Common myeloid progenitor, CD34-positive (primary cell): ENCODE results near the gene CDC42BPG.

Experiments used
- CTCF ChIA-PET: fragments of 350-600 bp; sonication (Branson Sonifier 250); formaldehyde crosslinking; loops from one replicate; lab custom pipeline; 2021; ENCODE audit warnings: antibody characterized with exemption; lab: Charles Lee
- POLR2A ChIA-PET: fragments of 350-600 bp; sonication (Branson Sonifier 250); formaldehyde crosslinking; loops from one replicate; lab custom pipeline; 2021; ENCODE audit warnings: antibody characterized with exemption; lab: Charles Lee
- DNase-seq, 3 donors: peaks; one replicate each; pipeline versions ENCODE4 v3.0.0 to v3.0.0-alpha.2; 2013
- H3K27ac ChIP-seq, 2 experiments: 1 replicate in 1 of 2; 2 replicates in 1 of 2; pipeline ENCODE4 v1.7.0; 2013; ENCODE audit warnings: inconsistent platforms in 2 of 2, low read length in 2 of 2, mild to moderate bottlenecking in 2 of 2, low read depth in 1 of 2, moderate library complexity in 1 of 2; ENCODE audit not compliant: severe bottlenecking in 2 of 2, insufficient read depth in 1 of 2, poor library complexity in 1 of 2
- H3K27me3 ChIP-seq, 5 experiments: replicated peaks in 2 of 5; 1 replicate in 3 of 5; 2 replicates in 2 of 5; pipeline versions ENCODE4 v1.6.1 to v1.7.0; 2013; ENCODE audit warnings: low read length in 4 of 5, mild to moderate bottlenecking in 2 of 5, moderate library complexity in 2 of 5, inconsistent platforms in 1 of 5; ENCODE audit not compliant: insufficient read depth in 5 of 5, control insufficient read depth in 4 of 5
- H3K36me3 ChIP-seq, 4 experiments: 1 replicate in 2 of 4; 2 replicates in 2 of 4; pipeline versions ENCODE4 v1.6.1 to v1.7.0; 2013; ENCODE audit warnings: low read length in 3 of 4, control low read depth in 1 of 4, mild to moderate bottlenecking in 1 of 4; ENCODE audit not compliant: control insufficient read depth in 4 of 4, insufficient read depth in 4 of 4
- H3K4me1 ChIP-seq, 4 experiments: 1 replicate in 3 of 4; 2 replicates in 1 of 4; pipeline versions ENCODE4 v1.6.1 to v1.7.1; 2013; ENCODE audit warnings: low read length in 3 of 4, mild to moderate bottlenecking in 3 of 4, control low read depth in 1 of 4, inconsistent platforms in 1 of 4, moderate library complexity in 1 of 4; ENCODE audit not compliant: control insufficient read depth in 4 of 4, insufficient read depth in 4 of 4; ENCODE audit errors: control extremely low read depth in 1 of 4
- H3K4me3 ChIP-seq, 7 experiments: 1 replicate in 4 of 7; 2 replicates in 3 of 7; pipeline versions ENCODE4 v1.5.1 to v1.7.0; 2013; ENCODE audit warnings: mild to moderate bottlenecking in 7 of 7, low read length in 6 of 7, moderate library complexity in 6 of 7, inconsistent platforms in 2 of 7, low read depth in 2 of 7, control low read depth in 1 of 7; ENCODE audit not compliant: insufficient read depth in 4 of 7, control insufficient read depth in 1 of 7; ENCODE audit errors: extremely low read depth in 1 of 7
- H3K9me3 ChIP-seq, 5 experiments: 1 replicate in 4 of 5; 2 replicates in 1 of 5; pipeline versions ENCODE4 v1.6.1 to v1.7.1; 2013; ENCODE audit warnings: low read length in 4 of 5, mild to moderate bottlenecking in 2 of 5, inconsistent platforms in 1 of 5, low read depth in 1 of 5, moderate library complexity in 1 of 5; ENCODE audit not compliant: control insufficient read depth in 4 of 5, insufficient read depth in 2 of 5; ENCODE audit errors: control extremely low read depth in 1 of 5
- WGBS: methylation state at CpG from one replicate; pipeline ENCODE4 v1.1.5; 2013; ENCODE audit not compliant: insufficient coverage; 5-methylcytosine and 5-hydroxymethylcytosine counted together

CDC42BPG gene

GRCh38 chr11:64774144-64774543 lies 70.3 kb downstream of the CDC42BPG start:
- H3K27me3 ChIP-seq, result no peaks in the 10 kb centered on the region
- H3K9me3 ChIP-seq, result no peaks in the 10 kb centered on the region
- H3K27ac ChIP-seq, result peak overlapping the region in 1 of 2 experiments; percentile 4
- ChIA-PET POLR2A (interaction anchor here (0.6 to 1.3 kb wide), 4 partner anchors 8 to 127 kb away, joined by 3 to 4 read pairs (median 4); no protein-coding TSS in a partner anchor), CTCF (interaction anchor here (0.7 to 4.5 kb wide), 5 partner anchors 8 to 533 kb away, joined by 3 to 31 read pairs (median 6); partner anchors contain the start of genes FKBP2 and RASGRP2)
- H3K36me3 ChIP-seq, result peaks cover 36 to 81% (median 65%) of the 10 kb centered on the region in 4 experiments
- DNase-seq, result no peak
- peaks cover 21 to 48% (median 39%) of the 10 kb centered on the region in 4 experiments for H3K4me1 ChIP-seq
- 94% methylated on average over 5 of the region's 5 CpGs for WGBS
- no peak overlapping the region for H3K4me3 ChIP-seq
